ENCODE measurements around the gene FILIP1L.

FILIP1L gene

DNA sequence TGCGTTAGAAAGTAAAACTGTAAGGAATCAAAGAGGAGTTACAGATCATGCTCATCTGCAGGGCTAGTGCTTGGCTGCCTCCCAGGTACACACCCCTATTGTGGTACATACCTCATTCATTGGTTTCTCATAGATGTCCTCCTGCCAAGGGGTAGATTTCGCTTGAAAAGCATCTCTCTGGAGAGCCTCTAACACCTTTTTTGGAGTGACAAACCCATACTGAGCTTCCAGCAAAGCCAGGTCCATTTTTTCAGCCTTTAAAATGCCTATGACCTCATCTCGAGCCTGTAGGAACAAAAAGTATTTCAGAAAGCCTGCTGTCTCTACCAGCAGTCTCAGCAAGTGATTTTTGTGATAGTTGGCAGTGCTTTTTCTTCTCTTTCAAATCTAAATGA, 184.6 kb downstream of the FILIP1L start:
- H3K4me3 ChIP-seq (ENCODE audit: low read depth, low read length) = no peak overlapping the region

DNA sequence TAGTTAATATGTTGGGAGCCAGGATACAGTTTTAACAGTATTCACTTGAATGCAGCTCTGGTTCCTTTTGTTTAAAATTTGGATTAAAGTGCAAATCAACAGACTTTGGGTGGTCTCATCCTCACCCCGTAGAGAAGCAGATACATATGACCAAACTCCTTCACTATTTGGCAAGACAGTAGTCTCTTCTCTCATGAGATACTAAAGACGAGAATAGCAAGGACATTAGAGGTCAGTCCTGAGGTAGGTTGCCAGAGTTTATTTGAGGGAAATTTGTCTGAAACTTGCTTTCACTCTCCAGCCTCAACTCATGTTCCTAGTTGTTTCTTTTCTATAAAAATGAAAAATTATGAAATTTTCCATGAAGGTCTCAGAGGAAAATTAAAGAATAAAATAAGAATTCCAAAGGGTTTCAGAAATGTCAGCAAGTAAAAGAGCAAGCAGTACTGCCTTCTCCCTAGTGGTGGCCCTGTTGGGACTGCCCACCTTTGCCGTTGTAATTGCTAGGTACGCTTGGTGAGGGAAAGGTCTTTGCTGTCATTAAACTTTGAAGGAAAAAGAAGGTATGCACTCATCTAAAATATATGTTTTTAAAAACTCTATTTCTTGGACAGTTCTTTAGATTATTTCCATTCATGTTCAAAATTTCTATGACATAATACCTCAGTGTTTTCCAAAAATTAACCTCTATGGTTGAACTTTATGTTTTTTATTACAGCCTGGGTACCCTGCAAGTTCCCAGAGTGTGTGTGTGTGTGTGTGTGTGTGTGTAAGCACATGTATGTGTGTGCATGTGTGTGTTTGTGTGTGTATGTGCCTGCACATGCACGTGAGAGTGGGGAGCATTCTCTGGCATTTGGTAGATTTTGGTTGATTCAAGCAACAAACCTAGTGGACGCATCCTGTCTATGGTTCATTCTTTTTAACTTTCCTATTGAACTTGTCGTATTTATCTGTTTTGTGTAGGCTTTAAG, 185.2 kb downstream of the FILIP1L start:
- H3K4me3 ChIP-seq (ENCODE audit: low read depth, low read length) = no peak overlapping the region

DNA sequence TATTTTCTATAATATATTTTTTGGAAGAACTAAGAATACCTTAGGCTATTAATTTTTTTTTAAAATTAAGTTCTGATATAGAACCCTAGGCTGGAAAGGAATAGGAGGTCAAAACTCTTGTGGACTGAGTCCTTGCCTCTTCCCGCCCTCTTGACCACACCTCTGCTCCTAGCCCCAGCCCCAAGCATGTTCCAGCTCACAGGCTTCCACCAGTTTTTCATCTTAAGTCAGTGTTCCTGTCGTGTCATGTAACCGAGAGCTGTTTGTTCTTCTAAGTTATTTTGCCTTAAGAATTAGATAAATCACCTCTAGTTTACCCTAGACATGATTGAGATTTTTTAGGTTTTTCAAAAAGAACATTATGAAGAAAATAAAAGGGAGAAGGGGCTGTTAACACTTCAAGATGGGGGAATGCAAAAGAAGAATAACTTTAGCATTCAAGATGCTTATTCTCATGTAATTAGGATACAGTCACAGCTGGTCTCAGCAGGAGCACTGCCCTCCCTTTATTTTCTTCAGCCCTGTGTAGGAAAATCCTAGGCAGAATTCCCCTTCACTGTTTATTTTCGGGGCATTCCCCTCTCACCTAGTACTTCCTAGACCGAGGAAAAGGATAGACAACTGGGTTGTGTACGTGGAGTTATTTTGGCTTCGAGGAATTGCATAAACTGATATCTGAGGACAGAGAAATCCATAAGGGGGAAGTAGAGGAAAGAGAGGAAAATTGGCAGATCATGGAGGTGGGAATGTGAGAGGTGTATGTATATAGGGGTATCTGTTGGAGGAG, 186.4 kb downstream of the FILIP1L start:
- H3K4me3 ChIP-seq (ENCODE audit: low read depth, low read length) = no peak overlapping the region

- no peak overlapping the region for H3K4me3 ChIP-seq (ENCODE audit: low read depth, low read length)
Measured at GRCh38 chr3:99925584-99926230, 188.6 kb downstream of the FILIP1L start.

DNA sequence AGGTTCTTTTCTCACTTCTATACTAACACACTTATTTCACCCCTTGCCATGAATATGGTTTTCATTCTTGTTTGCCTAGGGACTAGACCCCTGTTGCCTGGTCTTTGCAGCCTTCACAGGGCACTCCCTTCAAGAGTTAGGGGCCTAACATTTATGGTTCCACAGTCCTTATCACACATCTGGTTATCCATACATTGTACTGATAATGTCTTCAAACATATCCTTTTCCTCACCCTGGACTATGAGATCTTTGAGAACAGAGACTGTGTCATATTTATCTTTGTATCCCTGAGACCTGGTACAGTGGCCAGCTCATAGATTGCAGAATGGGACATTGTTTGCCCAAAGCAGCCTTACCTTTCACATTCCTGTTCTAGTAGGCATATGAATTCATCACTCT, 190.4 kb downstream of the FILIP1L start:
- H3K4me3 ChIP-seq (ENCODE audit: low read depth, low read length) = no peak overlapping the region

GRCh38 chr3:99921986-99922385, 192.3 kb downstream of the FILIP1L start:
- H3K4me3 ChIP-seq (ENCODE audit: low read depth, low read length) = no peak overlapping the region

- no peak overlapping the region for H3K4me3 ChIP-seq (ENCODE audit: low read depth, low read length)
Measured at GRCh38 chr3:99921377-99921695, 193.0 kb downstream of the FILIP1L start.

DNA sequence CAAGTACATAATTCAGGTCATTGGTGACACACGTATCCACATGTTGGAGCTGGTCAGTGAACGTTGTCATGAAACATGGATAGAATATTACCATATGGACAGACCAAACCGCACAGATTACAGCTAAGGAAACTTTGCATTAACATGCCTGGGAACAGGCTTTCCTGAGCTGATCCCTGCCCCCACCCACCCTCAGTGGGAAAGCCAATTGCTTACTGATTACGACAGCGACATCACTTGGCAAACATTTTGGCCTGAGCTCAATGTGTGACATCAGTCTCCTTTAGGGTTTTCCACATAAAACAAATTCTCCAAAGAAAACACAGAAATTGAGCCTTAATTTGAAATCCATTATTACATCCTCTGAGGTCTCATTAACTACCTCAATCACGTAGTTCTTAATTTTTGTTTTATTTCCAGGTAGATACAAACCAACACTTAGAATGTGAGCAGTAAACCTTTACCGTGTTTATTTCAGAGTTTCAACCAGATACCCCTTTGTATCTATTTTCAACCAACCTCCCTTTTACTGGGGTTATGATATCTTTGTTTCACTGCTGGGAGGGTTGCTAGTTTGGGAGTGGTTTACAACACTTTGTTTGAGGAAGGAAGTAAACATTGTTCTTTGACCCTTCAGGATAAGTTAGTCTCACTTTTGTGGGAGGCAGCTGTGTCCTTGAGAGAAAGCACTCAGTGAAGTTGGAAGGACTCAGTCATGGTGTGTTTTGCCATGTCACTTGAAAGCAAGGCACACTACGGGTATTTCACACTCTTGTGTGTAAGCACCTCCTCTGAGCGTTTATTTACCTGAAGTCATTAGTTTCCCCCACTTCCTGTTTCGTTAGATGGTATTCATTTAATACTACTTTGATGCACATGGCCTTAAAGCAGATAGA, 193.6 kb downstream of the FILIP1L start:
- H3K4me3 ChIP-seq (ENCODE audit: low read depth, low read length) = no peak overlapping the region

DNA sequence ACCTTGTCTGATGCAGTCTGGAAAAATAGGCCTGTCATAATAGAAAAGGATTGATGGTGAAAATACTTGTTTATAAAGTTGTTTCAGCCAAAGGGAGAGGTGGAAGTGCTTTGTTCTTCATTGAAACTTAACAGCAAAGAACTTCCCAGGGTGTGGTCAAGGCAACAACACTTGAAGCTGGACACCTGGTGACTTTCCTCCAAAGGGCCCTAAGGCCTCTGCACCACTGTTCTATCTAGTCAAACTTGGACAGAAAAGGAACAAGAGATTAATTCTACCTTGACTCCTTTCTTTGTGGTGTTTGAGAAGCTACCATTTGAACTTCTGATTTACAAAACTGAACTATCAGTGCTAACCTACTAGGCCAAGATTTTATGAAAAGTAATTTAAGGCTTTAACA, 194.6 kb downstream of the FILIP1L start:
- H3K4me3 ChIP-seq (ENCODE audit: low read depth, low read length) = no peak overlapping the region

DNA sequence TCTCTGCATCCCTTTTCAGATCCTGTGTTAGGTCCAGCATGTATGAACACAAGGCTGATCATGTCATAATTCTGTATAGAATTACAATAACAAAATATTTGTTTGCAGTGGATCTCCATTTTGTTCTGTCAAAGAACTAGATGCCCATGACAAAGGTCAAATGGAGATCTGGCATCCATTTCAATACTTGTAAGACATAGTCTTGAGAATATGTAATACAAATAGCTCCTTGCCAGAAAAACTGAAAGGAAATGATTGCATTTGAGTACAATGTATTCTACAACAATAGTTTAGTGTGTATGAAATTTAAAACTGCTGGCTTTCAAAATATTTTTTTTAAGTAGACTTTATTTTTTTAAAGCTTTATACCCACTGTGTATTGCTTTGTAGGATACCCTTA, 195.6 kb downstream of the FILIP1L start:
- H3K4me3 ChIP-seq (ENCODE audit: low read depth, low read length) = no peak overlapping the region

GRCh38 chr3:99915906-99916432, 198.3 kb downstream of the FILIP1L start:
- H3K4me3 ChIP-seq (ENCODE audit: low read depth, low read length) = no peak overlapping the region

GRCh38 chr3:99911433-99911832, 202.9 kb downstream of the FILIP1L start:
- no peak overlapping the region for H3K4me3 ChIP-seq (ENCODE audit: low read depth, low read length)

DNA sequence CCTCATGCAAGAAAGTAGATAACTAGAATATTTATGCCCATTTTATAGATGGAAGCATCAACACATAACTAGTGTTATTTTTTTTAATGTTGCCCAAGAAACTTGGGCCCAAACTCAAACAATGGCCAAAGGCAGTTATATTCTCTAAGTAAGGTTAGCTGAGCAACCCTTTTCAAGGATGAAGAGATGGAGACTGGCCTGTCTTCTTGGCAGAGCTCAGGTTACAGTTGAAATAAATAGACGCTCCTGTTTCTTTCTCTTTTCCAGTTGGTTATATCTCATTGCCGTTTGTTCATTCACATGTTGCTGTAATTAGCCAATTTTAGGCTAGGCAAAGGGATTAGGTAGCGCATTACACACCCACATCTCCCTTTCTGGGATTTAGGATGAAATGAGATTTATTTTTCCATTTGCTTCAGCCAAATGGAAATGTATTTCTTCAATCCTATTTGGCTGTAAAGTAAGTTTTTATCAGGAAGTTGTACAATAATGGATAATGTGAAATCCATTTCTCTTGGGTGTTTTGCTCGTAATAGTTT, 203.5 kb downstream of the FILIP1L start:
- no peak overlapping the region for H3K4me3 ChIP-seq (ENCODE audit: low read depth, low read length)

- no peak overlapping the region for H3K4me3 ChIP-seq (ENCODE audit: low read depth, low read length)
Measured at GRCh38 chr3:99909714-99910495, 204.4 kb downstream of the FILIP1L start.

DNA sequence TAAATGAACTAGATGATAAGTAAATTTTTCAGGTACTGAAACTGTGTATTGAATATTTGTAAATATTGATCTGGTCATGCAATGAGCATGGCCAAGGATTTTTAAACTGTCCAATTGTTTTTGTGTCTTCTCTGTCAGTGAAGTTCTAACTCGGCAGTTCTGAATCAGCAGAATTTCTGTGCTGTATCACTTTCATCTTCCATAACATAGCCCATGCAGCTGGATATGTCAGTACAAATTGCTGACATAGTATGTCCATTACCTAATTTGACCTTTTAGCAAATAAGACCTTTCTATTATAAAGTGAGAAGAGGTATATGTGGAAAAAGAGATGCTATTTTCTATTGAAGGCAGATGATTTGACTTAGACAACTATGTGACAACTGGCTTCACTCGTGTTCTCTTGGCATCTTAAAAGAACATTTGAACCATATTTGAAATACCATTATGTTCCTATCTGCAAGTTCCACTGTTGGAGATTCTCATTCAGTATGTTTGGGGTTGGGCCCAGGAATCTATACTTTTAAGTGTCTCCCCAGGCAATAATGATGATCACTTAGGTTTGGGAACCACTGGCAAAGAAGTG, 206.2 kb downstream of the FILIP1L start:
- H3K4me3 ChIP-seq (ENCODE audit: low read depth, low read length) = no peak overlapping the region

DNA sequence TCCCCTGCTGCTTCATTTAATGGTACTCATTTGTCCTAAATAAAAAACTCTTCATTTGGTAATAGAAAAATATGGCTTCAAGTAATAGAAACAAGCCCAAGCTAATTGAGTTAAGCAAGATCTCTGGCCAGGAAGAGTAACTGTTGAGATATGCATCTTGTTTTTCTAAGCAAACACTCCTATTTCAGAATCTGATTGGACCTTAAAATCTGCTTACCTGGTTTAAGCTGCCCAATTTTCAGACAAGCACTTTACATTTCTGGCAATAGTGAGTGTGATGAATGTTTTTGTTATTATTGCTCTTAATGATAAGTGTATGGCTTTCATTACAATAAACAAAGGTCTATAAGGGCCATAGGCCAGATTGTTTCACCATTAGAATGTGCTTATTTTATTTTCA, 210.4 kb downstream of the FILIP1L start:
- no peak overlapping the region for H3K4me3 ChIP-seq (ENCODE audit: low read depth, low read length)

DNA sequence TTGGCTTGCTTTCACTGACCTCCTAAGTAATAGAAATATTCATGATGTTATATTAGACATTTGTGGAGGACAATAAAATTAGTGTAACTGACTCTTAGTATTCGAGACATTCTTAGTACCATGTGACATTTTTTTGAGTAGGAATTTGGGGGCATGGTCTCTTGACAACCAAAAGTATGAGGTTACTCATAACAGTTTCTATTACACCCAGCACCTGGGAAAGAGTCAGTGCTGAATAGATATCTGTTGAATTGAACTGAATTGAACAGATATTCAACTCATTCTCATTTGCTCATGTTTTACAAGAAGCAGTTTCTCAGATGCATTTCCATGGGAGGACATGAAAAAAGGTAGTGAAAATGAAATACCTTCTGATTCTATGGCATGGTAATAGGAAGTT, 212.2 kb downstream of the FILIP1L start:
- H3K4me3 ChIP-seq (ENCODE audit: low read depth, low read length) = no peak overlapping the region

- no peak overlapping the region for H3K4me3 ChIP-seq (ENCODE audit: low read depth, low read length)
Measured at GRCh38 chr3:99901200-99901926, 212.9 kb downstream of the FILIP1L start.

Data from iPS-11a (cell line).